NCI-H2107 (cell line): Measurements from ENCODE around the gene KDM4F.

Experiments
- DNase-seq: peaks from one replicate; lab custom pipeline; 2025; lab: John Stamatoyannopoulos, UW

KDM4F gene

DNA sequence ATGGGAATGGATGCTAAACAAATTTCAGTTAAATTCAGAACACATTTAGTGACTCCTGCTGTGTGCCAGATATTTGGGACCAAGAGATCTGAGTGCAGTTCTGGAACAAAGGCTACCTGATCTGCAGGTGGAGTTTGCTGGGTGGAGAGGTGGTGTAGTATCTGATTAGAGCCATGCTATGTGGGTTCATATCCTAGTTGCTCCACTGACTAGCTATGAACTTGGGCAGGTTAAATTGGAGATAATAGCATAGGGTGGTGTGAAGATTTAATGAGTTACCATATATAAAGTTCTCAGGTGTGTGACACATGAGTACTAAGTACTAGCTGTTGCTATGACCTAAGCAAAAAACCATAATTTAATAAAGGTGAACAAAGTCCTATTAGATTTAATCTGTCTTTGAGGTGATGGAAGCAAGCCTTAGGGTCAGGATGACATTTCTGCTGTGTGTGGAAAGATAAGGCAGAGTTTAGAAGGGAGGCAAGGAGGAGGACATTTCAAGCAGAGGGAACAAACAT, 42.5 kb downstream of the KDM4F start:
- DNase-seq: no peak

GRCh38 chr11:95092549-95093324, 43.5 kb downstream of the KDM4F start:
- DNase-seq: no peak

DNA sequence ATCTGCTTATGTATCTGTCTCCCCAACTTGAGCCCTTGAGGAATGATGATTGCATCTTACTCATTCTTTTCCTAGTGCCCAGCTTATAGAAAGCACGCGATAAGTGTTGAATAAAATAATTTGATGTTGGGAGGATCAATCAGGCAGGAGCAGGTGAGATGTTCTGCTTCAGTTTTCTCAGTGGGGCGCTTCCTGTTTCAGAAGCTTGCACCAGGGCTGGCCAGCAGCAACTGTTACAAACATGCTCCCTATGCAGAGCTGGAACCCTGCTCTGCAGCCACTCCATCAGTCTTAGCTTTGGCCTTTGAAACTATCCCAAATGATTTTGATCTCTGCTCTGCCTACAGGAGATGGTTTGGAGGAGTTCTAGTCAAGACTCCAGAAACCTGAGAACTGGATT, 44.3 kb downstream of the KDM4F start:
- DNase-seq: no peak

DNA sequence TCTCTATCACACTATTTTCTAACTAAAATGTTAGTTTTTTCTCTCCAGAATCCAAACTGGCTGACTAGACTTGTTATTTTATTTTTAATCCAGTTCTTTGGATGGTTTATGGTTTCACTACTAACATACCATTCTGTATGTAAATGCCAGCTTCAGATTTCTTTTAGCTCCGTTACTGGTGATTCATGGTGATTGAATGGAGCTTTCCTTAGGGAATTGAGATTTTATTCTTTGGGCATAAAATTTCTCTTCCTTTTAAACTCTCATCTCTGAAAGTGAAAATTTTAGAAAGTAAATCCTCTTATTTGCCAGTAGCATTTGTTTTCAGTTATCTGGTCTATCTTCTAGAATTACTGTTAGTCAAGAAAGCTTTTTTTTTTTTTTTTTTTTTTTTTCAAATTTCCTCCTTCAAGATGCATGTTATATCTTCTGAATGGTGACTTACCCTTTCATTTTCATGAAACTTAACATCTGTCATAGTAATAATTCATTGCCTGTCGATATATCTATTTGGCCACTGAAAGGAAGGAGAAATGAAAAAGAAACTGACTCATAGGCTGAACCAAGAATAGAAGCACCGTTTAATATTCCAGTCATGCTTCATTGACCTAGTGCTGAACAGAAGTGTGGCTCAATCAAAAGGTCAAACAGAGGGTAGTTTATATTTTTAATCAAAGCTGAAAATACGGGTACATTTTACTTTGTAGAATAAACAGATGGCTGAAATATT, 46.8 kb downstream of the KDM4F start:
- DNase-seq: no peak

DNA sequence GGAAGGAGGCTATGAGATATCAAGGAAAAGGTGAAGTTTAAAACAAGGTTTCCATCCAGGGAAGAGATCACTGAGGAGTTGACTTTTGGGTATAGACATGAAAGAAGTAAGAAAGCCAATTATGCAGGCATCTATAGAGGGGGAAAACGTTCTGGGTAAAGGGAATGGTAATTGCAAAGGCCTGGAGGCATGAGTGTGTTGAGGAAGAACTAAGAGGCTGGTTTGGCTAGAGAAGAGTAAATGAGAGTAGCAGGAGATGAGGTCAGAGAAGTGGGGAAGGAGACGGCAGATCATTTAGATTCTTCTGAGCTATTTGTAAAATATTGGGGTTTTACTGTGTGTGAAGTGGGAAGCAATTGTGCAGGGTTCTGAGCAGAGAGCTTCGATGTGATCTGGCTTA, 48.0 kb downstream of the KDM4F start:
- no peak for DNase-seq

- no peak for DNase-seq
These were observed 49.6 kb downstream of the KDM4F start for GRCh38 chr11:95098826-95099225.

DNA sequence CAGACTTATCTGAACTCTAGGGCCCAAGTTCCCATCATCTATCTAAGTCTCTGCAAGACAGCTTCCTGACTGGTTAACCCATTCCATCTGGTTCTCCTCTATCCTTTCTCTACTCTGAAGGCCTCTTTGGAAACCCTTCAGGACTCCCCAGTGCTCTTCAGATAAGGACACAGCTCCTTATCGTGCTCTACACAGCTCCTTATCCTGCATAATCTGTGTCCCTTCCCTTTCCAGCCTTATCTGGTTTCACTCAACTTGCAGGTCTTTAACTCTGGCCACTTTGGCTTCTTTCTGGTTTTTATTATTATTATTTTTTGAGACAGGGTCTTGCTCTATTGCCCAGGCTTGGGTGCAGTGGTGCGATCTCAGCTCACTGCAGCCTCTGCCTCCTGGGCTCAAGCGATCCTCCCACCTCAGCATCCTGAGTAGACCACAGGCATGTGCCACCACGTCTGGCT, 51.0 kb downstream of the KDM4F start:
- DNase-seq: no peak
